D341Med (cell line): ENCODE data around the gene MVP.
"Not testable (repeated sequence)": the region's sequence is repeated elsewhere in the genome, so short reads cannot be mapped to it uniquely, and the experiment has no call there.

ENCODE experiments used
- DNase-seq: peaks from one replicate; pipeline ENCODE4 v3.0.0; 2012; ENCODE audit warnings: low spot score

The MVP gene

DNA sequence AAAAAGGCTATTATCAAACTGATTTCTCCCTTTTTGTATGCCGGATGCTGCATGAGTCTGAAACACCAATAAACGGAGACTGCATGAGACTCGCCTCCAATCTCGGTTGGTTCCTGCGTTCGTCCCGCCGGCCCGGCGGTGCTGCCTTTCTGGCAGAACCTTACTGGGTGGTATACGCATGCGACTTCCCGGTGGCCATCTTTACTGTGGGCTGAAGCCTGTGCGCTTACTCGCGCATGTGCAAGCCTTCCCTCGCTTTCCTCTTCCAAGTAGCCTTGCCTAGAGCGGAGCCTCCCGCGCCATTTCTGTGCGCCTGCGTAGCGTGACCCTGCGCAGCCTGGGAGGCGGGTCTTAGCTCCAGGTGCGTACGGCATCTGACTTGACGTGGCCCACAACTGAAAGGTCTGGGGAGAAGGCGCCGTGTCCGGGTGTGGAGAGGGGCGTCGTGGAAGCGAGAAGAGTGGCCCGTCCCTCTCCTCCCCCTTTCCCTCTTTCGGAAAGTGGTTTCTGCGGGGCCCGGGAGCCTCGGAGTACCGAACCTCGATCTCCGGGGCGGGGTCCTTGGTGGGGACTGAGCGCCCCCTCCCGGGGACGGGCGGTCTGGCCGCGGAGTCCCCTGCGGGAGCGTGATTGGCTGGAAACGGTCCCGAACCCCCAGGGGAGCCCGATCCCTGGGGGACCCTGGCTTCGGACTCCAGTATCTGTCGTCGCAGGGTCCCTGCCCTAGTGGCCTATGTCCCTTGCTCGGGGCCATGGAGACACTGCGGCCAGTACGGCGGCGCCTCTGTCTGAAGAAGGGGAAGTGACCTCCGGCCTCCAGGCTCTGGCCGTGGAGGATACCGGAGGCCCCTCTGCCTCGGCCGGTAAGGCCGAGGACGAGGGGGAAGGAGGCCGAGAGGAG, 4.2 kb upstream of the MVP start, which contains the start of gene PAGR1:
Gene PAGR1 (plus strand): TSS at position 360 of the 901 bp plus-strand sequence. CDS start 374 bp downstream, at position 734.
- DNase-seq, result peak; percentile 90

DNA sequence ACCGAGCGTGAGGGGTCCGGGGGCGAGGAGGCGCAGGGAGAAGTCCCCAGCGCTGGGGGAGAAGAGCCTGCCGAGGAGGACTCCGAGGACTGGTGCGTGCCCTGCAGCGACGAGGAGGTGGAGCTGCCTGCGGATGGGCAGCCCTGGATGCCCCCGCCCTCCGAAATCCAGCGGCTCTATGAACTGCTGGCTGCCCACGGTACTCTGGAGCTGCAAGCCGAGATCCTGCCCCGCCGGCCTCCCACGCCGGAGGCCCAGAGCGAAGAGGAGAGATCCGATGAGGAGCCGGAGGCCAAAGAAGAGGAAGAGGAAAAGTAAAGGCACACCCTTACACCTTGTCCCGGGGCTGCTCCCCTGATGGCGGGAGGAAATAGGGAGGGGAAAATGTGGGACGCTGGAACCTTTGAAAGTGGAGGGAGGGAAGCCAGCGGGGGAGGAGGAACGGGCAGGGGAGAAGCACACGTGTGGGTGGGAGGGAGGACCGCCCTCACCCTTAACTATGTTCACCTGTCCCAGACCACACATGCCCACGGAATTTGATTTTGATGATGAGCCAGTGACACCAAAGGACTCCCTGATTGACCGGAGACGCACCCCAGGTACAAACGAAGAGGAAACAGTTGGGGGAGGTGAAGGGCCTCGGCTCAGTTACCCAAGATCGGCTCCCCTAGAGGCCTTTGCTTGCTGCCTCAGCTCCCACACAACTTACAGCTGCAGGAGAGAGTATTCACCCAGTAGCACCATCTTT, 3.4 kb upstream of the MVP start:
- DNase-seq, result peak; percentile 60

DNA sequence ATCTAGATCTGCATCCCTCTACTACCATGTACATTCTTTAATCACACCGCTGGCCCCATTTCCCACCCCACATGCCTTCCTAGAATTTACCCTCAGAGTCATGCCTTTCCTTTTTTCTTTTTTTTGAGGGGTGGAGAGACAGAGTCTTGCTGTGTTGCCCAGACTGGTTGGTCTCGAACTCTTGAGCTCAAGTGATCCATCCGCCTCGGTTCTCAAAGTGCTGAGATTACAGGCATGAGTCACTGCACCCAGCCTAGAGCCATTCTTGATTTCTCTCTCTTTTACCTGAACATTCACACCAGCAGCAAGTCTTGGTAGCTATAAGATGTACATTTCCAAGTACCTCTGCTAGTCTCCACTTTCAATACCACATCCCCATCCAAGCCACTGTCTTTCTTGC, 2.2 kb upstream of the MVP start:
- DNase-seq, result no peak

DNA sequence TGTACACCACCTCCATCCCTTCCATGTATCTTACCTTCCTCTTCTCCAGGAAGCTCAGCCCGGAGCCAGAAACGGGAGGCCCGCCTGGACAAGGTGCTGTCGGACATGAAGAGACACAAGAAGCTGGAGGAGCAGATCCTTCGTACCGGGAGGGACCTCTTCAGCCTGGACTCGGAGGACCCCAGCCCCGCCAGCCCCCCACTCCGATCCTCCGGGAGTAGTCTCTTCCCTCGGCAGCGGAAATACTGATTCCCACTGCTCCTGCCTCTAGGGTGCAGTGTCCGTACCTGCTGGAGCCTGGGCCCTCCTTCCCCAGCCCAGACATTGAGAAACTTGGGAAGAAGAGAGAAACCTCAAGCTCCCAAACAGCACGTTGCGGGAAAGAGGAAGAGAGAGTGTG, 756 bp upstream of the MVP start:
- peak; percentile 52 for DNase-seq

DNA sequence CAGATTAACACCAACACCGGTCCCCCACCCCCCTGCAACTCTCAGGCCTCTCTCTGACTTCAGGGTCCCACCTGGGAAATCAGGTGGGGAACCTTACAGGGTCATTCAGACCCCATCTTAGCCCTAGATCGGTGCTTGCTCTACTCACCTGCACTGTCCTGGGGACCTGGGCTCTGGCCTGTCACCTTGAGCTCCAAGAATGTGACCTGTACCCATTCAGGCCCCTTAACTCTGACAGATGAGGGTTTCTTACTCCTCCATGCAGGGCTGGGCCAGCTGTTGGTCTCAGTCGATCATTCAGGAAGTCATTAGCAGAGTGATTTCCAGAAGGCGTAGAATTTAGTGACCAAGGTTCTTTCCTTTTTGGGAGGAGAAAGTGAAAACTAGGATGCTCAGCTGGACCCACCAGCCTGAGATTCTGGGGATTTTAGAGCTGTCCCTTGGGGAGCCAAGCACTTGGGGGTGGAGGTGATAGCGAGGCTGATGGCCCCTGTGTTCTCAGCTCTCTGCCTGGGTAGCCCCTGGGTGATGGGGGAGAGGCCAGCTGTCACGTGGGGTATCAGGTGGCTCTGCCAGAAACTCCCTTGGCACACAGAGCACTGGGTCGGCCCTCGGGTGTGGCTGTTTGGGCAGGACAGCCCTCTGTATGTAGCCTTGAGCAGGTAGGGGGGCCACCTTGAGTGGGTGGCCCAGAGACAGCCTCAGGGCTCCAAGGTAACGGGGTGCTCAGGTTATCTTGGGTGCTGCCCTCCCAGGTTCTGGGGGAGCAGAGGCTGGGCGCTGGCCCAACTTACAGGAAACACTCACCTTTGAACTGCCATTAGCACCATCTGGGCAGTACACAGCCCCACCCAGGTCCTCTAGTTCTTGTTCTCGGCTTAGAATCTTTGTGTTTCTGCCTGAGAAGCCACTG, 724 bp downstream of the MVP start:
- no peak for DNase-seq

DNA sequence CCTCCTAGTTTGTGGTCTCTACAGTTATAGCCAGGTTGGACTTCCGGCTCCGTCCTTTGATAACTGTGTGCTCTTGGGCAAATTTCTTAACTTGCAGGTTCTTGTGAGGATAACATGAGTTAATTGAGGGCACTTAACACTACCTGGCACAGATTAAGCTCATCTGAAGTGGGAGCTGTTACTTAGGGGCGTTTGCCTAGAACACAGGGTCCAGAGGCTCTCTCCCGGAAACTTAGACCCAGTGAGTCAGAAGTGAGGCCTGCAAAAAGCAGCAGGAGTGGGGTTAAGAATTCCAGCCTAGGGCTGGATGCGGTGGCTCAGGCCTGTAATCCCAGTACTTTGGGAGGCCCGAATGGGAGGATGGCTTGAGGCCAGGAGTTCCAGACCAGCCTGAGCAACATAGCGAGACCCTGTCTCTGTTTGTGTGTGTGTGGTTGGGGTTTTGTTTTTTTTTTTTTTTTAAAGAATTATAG, 1.4 kb downstream of the MVP start:
- DNase-seq, result no peak

DNA sequence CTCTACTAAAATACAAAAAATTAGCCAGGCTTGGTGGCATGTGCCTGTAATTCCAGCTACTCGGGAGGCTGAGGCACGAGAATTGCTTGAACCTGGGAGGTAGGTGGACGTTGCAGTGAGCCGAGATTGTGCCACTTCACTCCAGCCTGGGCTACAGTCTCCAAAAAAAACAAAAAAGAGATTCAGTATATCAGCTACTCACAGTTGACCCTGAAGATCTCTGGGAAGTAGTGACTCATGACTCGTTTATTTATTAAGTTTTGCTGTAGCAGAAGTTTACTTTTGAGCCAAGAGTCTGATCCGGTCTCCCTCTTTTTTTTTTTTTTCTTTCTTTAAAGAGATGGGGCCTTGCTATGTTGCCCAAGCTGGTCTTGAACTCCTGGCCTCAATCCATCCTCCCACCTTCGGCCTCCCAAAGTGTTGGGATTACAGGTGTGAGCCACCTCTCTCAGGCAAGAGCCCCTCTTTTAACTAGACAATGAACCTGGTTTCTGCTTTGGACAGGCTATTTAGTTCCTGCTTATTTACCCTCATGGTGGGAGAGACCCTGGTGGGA, 4.4 kb downstream of the MVP start:
- no peak for DNase-seq

DNA sequence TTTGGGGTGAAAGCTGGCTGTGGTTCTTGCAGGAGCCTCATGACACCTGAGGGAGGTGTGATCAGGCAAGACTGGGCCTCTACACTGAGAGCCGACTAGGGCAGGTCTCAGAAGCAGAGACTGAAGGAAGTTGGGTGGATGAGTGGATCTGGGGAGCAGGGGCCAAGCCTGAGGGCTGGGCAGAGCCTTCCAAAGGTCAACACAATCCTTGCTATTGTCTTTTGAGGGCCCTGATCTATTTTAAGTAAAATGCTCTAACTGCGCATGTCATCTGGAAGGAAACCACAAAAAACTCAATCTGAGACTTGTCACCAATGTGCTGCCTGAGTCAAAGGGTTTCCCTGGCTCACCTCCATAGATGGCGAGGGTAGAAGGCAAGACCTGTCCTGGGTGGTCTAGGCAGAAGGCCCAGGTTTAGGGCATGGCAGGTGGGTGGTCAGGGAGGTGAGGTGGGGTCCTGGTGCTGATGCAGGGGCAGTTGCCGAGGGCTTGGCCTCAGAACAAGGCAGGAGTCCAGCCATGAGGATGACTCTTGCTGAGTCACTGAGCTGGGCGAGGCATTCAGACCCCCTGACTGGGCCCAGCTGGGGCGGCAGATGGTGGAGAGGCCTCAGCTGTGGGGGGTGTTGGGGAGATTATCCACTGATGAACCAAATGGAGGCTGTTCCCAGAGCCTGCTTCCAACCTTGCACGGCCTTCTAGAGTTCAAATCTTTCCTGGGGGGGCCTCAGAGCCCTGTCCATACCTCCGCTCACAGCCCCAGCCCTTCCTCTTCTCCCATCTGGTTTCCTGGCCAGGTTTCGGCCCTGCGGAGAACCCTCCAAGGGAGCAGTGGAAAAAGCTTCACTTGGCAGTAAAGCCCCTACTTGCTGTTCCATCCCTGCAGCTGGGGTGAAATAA, 5.1 kb downstream of the MVP start:
- DNase-seq, result peak; percentile 86

DNA sequence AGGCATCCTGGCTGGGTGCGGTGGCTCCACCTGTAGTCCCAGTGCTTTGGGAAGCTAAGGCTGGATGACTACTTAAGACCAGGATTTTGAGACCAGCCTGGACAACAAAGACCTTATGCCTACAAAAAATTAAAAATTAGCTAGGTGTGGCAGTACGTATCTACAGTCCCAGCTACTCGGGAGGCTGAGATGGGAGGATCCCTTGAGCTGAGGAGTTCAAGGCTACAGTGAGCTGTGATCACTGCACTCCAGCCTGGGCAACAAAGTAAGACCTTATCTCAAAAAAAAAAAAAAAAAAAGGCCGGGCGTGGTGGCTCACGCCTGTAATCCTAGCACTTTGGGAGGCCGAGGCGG, 6.1 kb downstream of the MVP start:
- no peak for DNase-seq

DNA sequence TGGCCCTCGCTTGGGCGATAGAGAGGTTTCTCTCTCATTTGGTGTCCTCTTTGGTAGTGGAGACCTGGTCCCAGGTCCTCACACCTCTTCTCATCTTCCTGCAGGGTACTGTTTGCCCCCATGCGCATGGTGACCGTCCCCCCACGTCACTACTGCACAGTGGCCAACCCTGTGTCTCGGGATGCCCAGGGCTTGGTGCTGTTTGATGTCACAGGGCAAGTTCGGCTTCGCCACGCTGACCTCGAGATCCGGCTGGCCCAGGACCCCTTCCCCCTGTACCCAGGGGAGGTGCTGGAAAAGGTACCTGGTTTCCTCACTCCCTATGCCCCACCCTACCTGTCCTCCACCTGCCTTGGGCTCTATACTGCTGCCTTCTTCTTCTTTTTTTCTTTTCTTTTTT, 10.5 kb downstream of the MVP start:
- no peak for DNase-seq

DNA sequence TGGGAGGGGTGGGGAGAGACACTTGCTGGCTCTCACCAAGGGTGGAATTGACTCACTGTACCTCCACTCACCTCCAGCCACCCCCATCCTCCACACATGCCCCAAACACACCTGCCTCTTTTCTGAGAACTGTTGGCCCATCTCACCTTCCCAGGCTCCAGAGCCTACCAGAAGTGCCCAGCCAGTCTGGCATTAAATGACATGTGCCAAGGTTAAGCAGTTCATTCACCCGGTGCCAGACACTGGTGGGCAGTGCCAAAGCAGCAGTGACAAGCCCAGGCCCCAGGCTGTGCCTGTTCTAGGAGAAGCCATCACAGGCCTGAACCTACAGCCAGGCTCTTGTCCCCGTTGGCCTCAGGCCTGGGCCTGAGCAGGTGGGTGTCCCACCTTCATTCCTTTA, 11.2 kb downstream of the MVP start:
- no peak for DNase-seq

DNA sequence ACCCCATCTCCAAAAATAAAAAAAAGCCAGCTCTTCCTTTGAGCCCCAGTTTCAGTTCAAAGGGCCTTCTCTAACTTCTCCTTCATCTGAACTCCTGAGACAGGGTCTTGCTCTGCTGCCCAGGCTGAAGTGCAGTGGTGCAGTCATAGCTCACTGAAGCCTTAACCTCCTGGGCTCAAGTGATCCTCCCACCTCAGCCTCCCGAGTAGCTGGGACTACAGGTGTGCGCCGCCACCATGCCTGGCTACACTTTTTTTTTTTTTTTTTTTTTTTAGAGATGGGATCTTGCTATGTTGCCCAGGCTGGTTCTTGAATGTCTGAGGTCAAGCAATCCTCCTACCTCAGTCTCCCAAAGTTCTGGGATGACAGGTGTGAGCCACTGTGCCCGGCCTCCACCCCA, 13.0 kb downstream of the MVP start:
- not testable (repeated sequence) for DNase-seq

DNA sequence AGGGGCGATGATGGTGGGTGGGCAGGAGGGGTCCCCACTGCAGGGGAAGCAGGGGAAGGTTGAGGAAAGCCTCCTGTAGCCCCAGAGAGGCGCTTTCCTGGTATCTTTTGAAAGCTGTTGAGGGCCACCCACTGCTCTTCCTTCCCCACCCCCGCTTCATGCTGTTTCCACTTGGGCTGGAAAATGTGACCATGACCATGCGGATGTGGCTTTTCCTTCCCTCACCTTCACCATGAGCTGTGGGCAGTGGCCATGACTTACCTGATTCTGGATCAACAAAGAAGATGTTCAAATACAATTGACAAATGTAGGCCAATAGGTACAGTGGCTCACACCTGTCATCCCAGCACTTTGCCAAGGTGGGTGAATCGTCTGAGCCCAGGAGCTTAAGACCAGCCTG, 13.8 kb downstream of the MVP start:
- no peak for DNase-seq

DNA sequence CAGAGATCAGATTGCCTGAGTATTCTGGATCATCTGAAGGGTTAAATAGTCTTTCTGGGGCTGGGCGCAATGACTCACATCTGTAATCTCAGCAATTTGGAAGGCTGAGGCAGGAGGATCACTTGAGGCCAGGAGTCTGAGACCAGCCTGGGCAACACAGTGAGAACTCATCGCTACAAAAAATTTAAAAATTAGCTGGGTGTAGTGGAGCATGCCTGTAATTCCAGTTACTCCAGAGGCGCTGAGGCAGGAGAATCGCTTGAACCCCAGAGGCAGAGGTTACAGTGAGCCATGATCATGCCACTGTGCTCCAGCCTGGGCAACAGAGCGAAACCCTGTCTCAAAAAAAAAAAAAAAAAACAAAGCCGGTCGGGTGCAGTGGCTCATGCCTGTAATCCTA, 15.7 kb downstream of the MVP start:
- no peak for DNase-seq

DNA sequence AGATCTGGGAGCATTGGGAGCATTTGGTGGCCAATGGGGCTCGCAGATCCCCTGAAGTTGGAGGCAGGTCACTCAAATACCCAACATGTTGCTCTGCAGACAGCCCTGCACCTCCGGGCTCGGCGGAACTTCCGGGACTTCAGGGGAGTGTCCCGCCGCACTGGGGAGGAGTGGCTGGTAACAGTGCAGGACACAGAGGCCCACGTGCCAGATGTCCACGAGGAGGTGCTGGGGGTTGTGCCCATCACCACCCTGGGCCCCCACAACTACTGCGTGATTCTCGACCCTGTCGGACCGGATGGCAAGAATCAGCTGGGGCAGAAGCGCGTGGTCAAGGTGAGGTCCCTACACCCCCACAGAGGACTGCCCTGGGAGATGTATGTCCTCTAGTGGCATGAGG, 16.4 kb downstream of the MVP start:
- DNase-seq, result no peak

DNA sequence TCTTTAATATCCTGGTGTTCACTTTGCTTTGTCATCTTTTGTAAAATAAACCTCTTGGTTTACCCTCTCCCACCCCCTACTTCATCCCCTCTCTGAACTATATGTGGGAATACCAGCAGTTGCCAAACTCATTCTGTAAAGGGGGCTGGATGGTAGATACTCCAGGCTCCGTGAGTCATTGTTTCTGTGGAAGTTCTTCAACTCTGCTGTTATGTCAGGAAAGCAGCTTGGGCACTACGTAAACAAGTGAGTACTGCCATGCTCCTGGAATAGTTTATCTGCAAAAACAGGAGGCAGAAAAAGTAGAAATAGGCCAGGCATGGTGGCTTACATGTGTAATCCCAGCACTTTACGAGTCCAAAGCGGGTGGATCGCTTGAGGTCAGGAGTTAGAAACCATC, 17.6 kb downstream of the MVP start:
- DNase-seq, result no peak

DNA sequence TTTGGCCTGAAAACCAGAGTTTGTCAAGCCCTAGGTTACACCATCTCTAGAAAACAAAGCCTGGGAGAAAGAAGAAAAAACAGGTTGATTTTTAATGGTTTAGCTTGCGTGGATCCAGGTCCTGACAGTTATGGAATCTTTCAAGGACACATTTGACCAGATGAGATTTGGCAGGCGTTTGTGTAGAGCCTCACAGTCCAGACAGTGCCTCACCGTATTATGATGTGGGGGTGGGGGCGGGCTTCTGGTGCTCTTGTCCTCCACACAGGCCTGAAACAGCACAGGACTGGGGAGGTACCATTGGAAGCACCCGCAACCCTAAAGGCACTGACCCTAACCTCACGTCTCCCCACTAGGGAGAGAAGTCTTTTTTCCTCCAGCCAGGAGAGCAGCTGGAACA, 19.6 kb downstream of the MVP start:
- no peak for DNase-seq

DNA sequence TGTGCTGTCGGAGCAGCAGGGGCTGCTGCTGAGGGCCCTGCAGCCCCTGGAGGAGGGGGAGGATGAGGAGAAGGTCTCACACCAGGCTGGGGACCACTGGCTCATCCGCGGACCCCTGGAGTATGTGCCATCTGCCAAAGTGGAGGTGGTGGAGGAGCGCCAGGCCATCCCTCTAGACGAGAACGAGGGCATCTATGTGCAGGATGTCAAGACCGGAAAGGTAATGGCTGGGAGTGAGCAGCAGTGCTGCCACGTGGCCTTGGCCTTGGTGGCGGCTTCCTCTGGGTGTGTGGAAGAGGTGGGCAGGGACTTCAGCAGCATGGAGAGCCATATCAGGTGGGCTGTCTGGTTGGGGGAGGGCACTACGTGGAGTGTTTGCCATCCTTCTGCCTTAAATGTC, 20.0 kb downstream of the MVP start:
- DNase-seq, result no peak

DNA sequence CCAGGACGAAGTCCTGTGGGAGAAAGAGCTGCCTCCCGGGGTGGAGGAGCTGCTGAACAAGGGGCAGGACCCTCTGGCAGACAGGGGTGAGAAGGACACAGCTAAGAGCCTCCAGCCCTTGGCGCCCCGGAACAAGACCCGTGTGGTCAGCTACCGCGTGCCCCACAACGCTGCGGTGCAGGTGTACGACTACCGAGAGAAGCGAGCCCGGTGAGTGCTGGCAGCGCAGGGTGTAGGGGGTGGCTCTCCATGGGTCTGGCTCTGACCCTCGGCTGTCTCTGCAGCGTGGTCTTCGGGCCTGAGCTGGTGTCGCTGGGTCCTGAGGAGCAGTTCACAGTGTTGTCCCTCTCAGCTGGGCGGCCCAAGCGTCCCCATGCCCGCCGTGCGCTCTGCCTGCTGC, 21.4 kb downstream of the MVP start:
- DNase-seq, result no peak

DNA sequence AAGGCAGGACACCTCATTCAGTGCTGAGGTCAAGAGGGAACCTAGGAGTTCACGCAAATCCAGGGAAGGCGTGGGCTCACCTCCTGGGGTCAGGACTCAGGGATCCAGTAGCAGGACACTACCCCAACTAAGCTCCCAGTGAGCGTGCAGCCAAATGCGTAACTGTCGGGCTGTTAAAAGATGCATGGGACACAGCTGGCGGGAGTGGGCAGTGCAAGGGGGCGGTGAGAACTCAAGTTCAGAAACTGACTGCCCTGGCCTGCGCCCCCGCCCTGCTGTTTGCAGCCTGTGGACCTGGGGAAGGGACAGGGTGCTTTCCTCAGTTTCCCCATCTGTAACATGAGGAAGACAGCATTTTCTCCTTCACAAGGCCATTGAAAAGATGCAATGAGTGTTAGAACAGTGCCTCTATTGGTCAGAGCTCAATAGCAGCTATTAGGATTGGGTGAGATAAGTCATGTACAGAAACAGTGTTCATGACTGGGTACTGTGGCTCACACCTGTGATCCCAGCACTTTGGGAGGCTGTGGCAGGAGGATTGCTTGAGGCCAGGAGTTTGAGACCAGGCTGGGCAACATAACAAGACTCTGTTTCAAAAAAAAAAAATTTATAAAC, 22.6 kb downstream of the MVP start:
- no peak for DNase-seq
